ENCODE data around the gene FARS2. TPM values are rescaled to one million over a fixed set of nuclear protein-coding genes. Genes with fewer than 3 reads are reported as not detected.

The FARS2 gene
- total RNA-seq, 1 donor from 2014 or later, result 10.0 TPM

DNA sequence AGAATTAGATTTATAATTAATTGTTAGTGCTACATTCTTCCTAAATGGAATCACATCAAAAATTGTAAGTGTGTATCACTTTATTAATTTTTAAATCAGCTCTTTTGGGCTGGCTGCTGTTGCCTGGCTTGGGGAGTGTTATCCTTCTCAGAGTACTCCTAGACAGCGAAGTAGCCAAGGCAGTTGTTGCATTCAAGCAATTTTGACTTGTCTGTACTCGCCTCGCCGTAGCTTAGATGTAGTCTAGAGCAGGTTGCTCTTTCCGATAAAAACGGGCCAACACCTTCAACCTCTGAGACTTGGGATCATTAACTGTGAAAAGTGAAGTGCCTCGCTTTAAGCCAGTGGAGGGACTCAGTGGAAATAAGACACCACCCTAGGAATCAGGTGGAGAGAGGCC lies 151.3 kb downstream of the FARS2 start:
- no peak for ATAC-seq
- no peak for DNase-seq (ENCODE audit: low spot score)

DNA sequence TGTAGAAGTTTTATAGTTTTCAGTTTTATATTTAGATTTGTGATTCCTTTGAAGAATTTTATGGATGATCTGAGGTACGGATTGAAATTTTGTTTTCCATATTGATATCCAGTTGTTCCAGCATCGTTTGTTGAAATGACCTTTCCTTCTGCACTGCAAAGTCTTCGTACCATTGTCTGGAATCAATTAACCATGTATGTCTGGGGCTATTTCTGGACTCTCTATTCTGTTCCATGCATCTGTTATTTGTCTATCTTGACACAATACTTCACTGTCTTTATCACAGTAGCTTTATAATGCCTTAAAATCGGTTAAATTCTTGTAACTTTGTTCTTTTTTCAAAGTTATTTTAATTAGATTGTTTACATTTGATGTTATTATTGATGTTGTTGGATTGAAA lies 154.9 kb downstream of the FARS2 start:
- ATAC-seq (no peak), DNase-seq (ENCODE audit: low spot score) (no peak)

DNA sequence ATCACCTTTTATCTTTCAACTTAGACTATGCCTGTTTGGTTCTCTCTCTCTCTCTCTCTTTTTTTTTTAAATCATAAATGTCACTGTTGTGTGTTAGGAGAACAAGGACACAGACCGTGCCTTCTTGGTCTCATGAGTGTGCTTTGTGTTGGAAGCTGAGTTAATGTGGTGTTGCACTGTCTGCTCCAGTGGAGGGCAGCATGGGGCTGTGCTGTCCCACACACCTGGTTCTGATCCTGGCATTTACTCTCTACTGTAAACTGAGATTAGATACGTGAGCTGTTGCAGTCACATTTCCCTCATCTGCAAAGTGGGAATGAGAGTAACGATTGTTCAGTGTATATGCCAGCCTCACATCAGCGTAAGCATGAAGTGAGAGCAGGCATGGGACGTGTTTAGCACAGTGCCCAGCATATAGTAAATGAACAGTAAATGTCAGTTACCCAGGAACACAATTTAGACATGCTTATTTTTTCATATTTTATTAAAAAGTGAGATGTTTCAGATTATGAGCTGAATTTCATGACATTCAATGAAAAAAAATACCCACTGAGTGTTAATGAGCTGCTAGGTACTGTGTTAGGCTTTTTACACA lies 161.1 kb downstream of the FARS2 start:
- DNase-seq (ENCODE audit: low spot score) (no peak), ATAC-seq (peak; percentile 99)

DNA sequence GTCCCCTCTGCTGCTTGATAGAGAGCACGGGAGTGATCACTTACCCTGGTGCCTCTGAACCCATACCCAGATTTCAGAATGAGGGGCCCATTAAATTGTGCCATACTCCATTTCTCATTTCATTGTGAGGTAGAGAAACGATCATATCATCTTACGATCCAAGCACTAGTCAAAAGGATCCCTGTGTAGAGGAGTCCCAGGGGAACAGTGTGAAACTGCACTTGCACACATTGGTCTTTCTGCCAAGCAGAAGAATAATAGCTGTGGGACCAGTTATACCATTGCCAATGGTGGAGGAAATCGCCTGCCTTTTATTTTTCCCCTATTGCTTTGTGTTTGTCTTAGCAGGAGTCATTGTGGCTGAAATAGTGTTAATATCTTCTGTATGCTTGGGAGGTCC lies 161.9 kb downstream of the FARS2 start:
- ATAC-seq (no peak), DNase-seq (ENCODE audit: low spot score) (no peak)

DNA sequence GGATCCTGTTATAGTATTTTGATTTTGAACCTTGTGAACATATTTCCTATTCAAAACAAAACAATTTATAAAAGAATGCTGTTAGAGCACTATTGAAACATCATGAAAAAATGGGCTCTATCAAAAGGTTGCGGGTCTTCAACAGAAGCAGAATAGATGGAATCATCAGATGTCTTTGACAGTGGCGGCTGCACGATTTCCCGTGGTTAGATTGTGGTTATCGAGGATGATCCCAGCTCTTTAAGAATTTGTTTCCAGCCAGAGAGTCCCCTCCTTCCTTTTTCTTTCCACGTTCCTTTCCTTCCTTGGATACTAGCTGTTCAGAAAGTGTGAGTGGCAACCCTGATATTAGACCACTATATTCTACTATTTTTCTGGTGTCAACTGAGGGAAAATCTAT lies 163.4 kb downstream of the FARS2 start:
- ATAC-seq (no peak), DNase-seq (ENCODE audit: low spot score) (no peak)

DNA sequence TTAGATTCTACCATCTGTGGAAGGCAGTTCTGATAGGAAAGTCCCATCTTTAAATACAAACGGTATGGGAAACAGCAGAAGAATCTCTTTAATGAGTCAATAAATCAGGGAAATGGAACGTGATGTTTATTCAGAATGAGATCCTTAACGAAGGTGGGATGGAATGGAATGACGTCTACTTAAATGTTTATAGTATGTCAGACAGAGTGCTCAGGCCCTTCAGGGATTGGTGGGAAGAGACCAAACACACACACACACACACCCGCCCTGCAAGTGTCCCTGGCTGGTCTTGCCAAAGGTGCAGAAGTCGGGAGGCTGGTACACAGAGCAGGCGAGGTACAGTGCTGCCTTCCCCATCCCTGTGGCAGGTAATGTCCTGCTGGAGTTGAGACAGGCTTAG lies 164.0 kb downstream of the FARS2 start:
- DNase-seq (ENCODE audit: low spot score) (no peak), ATAC-seq (no peak)

DNA sequence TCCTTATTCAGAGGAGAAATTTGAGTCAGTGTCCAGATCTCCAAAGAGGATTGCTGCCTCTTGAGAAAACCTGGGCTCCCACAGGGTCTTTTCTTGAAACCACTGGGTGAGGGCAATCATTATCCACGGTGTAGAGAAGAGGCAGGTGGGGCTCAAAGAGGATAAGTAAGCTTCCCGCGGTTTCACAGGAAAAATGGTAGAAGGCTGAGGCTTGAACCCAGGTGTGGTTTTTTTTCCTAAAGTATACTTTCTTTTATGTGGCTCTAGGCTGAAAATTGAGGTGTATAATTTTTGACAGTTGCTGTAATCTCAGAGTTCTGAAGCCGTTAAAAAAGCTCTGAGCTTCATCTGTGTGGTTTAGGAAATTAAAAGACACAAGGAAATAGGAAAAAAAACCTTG lies 164.5 kb downstream of the FARS2 start:
- ATAC-seq (no peak), DNase-seq (ENCODE audit: low spot score) (no peak)

DNA sequence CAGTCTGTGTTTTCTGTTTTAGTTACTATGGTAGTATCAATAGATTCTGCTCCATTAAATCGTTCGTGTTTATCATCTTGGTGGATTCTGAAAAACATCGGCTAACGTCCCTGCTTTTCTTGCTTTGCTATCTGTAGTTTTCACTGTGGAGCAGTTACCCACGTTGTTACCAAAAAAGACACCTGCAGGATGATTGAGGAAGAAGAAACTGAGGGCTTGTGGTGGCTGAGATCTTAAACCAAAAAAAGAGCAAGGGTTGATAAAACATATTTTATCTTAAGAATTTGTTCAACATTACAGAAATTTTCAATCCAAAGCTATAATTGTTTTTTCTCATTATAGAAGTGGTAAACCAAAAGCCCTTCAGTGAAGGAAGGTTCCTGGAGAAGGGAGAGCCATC lies 166.3 kb downstream of the FARS2 start:
- DNase-seq (ENCODE audit: low spot score), result no peak

DNA sequence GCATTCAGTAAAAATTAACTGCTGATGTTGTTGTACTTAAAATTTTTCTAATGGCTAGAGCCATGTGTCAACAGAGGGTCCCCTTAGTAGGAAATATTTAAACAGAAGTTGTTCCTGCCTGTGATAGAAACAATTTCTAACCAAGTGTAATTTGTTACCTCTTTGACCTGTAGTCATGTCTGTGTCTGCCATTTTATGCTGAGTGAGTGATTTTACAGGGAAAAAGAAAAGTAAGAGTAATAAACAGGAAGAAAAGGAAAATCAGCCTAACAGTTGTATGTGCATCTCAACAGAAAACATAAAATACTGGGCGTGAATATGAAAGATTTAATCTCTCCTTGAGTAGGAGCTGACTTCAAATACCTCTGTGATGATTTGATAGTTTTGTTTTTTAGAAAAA lies 172.0 kb downstream of the FARS2 start:
- DNase-seq (ENCODE audit: low spot score), result no peak
- ATAC-seq, result no peak

More for the DNA sequence above, 166.3 kb downstream of the FARS2 start:
- no peak for ATAC-seq

DNA sequence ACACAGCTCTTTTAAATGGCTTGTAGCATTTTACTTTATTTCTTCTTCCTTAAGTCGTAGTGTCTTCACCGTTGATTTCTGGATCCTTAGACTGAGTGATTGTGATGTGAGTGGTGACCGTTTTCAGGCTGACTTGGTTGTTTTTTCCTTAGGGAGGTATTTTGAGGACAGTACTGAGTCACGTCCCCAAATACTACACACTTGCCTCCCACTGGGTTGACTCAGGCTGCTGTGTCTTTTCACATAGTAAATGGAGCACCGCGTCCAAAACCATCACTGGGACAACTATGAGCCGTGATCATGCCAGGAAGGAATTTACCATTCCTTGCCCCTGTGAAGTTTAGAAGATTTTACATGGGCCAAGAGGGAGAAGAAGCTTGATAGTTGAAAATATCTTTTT lies 174.1 kb downstream of the FARS2 start:
- DNase-seq (ENCODE audit: low spot score) (no peak), ATAC-seq (no peak)

DNA sequence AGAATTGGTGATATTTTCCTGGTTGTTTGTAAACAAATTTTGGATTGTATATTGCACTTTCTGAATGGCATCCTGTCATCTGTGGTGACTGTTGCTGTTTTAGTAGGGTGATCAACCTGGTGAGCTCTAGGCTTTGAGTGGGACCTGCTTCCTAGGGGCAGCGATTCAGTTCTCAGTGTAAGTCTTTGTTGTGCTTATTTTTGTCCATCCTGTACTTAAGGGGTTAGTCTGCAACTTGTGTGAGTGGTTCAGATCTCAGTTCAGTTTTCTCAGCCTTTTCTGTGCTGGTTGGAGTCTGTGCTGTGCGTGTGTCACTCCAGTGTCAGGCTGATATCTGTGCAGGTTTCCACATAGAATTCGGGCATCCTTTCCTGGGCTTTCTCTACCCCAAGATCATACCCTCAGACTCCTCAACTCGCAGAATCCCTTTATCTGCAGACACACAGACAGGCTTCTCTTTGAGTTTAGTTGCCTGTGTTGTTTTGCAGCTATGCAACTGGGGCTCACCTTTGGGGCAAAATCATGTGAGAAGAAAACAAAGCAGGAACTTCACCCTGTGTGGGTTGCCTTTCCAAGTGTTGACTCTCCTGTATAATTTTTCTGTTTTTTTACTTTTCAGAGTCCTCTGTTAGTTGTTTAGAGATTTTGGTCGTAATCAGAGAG lies 177.7 kb downstream of the FARS2 start:
- DNase-seq (ENCODE audit: low spot score) (no peak), ATAC-seq (no peak)

DNA sequence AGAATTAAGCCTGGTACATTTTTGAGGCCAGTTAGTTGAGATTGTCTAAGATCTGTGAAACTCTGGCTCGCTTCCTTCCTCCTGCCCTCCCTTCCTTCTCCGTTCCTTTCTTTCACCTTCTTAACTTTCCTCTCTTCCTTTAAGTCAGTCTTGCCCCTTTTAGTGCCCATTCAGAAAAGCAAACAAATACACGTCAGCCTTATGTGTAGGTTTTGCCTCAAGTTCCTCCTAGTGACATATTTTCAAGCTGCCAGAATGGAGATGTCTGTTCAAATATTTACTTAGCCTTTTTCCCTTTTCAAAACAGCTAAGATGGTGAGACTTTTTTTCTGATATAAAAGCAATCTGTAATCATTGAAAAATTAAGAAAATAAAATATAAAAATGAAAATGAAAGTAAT lies 178.4 kb downstream of the FARS2 start:
- DNase-seq (ENCODE audit: low spot score) (no peak), ATAC-seq (peak; percentile 28)

DNA sequence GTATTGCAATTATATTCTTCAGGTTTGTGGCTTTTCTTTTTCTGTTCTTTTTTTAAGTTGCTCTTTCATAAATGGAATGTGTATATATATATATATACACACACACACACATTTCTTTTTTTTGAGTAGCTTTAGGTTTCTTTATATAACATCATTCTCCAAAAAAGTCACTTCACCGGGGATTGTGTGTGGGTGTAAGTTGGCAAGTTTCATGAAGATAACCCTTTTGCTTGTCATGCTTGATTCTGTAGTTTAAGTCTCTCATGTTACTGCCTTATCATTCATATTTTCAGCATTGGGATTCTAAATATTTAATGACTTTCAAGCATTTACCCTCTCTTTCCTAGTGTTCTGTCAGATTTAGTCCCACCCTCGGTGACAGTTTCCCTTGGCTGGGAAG lies 181.0 kb downstream of the FARS2 start:
- no peak for ATAC-seq
- DNase-seq (ENCODE audit: low spot score), result no peak

DNA sequence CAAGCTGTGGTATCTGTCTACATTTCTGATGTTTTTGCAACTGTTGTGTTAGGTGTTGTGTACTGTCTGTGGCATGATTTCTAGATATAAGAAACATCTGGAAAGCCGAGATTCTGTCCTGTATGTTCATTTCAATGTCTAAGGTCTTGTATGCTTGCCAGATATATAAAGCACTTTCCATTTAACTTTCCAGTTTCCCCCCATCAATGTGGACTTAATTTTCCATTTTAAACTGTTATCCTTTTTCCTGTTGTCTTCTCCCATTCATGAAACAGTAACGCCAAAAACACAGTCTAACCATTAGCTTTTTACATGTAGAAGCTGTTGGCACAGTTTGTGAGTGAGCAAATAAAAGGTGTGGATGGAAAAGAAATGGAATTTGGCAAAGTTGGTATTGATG lies 181.6 kb downstream of the FARS2 start:
- ATAC-seq (no peak), DNase-seq (ENCODE audit: low spot score) (no peak)

DNA sequence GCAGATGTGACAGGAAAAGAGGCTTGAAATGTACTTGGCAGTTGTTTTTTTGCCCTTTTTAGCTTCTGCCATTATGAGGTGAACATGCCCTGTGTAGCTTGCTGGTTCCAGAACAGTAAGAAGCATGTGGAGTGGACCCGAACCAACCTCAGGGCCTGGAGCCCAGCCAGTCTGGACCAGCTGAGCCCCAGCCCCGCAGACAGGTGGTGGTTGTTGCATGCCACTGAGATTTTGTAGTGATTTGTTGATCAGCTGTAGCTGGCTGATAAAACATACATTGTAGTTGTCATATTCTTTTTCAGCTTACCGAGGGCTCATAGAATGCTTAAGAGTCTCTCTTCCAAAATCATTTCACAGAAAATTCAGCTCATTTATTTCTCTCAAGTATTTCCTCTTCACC lies 182.2 kb downstream of the FARS2 start:
- DNase-seq (ENCODE audit: low spot score) (no peak), ATAC-seq (no peak)

DNA sequence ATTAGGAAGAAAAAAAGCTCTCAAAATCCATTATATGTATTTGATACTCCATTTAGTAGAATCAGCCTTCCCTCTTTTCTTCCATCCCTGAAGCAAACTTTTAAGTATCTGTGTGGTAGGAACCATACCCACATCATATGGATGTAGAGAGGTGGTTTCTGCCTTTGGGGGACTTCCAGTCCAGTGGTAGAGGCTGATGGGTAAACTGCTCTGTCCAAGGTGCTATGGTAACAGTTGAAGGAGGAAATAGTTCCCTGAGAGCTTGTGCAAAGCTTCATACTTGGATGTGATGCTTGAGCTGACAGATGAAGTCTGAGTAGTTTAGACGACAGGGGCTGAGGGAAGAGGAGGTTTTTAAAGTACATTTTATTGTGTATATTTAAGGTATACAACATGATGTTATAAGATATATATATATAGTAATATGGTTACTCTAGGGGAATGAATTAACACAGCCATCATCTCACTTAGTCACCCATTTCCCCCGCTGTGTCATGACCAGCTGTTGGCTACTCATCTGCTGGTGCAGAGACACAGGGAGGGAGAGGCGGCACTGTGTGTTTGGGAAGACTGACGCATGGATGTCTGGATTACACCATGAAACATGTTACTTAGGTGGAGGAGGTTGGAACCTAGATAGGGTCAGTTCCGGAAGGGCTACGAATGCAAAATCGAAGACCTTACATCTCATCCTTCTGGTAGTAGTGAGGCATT lies 185.2 kb downstream of the FARS2 start:
- no peak for DNase-seq (ENCODE audit: low spot score)
- ATAC-seq, result no peak

DNA sequence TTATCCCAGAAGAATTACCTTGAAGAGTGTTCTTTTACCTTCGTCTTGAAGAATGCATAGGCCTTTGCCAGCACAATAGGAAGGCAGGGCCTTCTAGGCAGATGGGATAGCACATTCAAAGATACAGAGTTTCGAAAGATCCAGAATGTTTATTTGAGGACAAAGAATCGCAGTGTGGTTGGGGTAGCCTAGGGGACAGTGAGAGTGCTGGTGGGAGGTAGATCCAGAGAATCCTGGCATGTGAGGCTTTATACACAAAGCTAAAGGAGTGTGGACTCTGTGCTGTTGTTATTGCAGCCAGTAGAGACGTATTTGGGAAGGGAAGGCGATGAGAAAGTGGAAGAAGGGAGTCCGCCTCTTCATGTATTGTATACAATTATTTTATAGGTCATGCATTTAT lies 186.6 kb downstream of the FARS2 start:
- ATAC-seq (no peak), DNase-seq (ENCODE audit: low spot score) (no peak)

DNA sequence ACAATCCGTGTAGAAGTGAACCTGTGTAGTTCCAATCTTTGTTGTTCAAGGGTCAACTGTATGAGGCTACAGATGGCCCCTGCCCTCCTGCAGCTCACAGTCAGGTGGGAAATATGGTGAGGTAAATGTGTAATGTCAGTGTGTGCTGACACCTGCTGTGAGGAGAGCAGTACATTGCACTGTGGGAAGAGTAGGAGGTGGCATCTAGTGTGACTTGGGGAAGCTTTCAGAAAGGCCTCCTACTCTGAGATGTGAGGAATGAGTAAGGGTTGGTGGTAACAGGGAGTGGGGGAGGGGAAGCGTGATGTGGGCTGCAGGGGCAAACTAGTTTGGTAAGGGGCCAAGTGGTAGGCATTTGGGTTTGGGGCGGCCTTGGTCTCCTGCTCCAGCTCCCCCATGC lies 188.8 kb downstream of the FARS2 start:
- ATAC-seq, result no peak
- DNase-seq (ENCODE audit: low spot score), result no peak

DNA sequence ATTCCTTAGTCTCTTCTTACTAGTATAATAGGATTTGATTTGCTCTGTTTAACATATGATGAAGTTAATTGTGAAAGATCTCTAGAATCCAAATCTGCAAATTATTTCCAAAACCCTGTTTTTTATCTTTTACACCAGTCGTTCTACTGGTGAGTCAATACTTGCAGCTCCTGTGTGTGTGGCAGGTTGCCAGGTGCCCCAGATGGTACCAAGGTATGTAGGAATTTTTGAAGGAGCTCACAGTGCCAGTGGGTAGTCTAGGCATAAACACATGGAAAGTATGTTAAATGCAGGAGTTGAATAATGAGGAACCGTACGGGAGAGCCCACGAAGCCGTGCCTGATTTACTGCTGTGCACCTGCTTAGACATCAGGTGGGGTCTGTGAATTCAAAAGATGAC lies 192.2 kb downstream of the FARS2 start:
- ATAC-seq, result no peak
- no peak for DNase-seq (ENCODE audit: low spot score)

DNA sequence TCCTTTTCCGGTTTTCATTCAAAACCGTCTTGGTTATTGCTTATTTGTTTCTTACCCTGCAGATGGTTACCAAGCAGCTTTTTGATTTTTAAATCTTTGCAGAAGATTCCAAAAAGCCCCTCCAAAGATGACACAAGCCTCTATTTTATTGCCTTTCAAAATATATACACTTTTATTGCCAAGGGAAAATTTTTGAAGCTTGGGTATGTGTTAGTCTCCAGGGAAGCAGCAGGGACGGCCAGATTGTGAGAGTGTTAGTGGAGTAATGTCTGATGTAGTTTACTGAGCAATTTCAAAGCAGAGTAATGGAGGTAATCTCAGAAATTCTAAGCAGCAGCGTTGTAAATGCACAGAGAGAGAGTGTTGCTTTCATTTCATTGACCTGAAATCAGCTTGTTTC lies 193.8 kb downstream of the FARS2 start:
- ATAC-seq (no peak), DNase-seq (ENCODE audit: low spot score) (no peak)

DNA sequence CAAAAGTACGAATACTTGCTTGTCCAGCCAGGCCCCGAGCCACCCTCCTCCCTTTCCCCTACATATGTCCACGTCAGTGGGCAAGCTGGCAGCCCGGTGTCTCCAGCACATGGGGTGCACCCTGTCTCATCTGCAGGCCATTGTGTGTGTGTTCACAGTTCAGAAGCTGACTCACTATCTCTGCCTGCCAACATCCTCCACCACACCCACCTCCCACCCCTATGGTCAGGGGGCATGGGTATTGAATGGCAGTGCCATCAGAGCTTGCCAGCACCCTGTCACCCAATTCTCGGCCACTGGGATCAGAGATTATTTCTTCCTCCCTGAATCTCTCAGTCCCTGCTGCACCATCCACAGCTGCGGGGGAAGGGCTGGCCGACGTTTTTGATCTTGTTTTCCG lies 195.7 kb downstream of the FARS2 start:
- ATAC-seq (peak; percentile 74), DNase-seq (ENCODE audit: low spot score) (peak; percentile 92)

DNA sequence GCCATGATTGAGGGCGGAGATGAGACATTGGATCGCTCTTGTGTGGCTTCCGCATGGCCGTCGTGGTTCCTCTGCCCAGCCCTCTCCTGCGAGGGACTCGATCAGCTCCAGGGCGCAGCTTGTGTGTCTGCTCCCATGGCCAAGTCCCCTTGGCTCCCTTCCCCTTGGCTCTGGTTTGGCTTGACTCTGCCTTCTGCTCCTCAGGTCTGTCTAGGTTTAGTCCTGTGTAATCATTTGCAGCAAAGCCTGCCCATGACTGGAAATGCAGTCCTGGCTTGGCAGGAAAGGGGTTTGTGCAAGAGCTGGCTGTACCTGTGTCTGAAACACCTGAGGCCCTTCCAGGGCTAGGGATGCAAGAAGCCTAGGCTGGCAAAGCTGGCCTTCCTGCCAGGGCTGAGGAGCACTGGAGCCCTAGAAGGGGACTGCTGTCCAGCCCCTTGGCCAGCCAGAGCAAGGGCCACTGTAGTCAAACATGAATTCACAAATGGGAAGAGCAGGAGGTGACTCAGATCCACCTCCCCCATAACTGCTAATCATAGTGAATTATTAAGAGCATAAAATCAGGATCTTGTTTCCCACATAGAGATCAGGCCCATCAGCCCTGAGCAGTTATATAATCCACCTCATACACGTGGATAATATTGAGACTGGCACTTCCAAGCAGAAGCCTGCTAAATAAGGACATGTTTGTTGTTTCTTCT lies 196.8 kb downstream of the FARS2 start:
- peak; percentile 83 for ATAC-seq
- DNase-seq (ENCODE audit: low spot score), result peak; percentile 98

Data from left lobe of liver (tissue), 2 donors.